ENCODE data around the gene PLP1. TPM values are rescaled to one million over a fixed set of nuclear protein-coding genes. Genes with fewer than 3 reads are reported as not detected.

PLP1 gene
- not detected for total RNA-seq

DNA sequence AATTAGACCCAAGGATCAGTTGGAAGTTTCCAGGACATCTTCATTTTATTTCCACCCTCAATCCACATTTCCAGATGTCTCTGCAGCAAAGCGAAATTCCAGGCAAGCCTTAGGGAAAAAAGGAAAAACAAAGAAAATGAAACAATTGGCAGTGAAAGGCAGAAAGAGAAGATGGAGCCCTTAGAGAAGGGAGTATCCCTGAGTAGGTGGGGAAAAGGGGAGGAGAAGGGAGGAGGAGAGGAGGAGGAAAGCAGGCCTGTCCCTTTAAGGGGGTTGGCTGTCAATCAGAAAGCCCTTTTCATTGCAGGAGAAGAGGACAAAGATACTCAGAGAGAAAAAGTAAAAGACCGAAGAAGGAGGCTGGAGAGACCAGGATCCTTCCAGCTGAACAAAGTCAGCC, at the start of gene PLP1:
Gene PLP1, plus strand, starts transcription at position 295 of the 400 bp plus-strand sequence. CDS start 156 bp downstream, outside the sequence.
- Mint-ChIP-seq H3K27me3 (peaks cover 9% of the 10 kb centered on the region), H3K4me3 (no peak within 1 kb of the TSS), H3K9me3 (no peaks in the 10 kb centered on the region), H3K27ac (no peak within 1 kb of the TSS), H3K36me3 (no peaks in the 10 kb centered on the region), H3K4me1 (no peaks in the 10 kb centered on the region)
- POLR2A ChIA-PET, result no interaction called here
- ATAC-seq (ENCODE audit: low read depth), result no peak
- no peak for DNase-seq

DNA sequence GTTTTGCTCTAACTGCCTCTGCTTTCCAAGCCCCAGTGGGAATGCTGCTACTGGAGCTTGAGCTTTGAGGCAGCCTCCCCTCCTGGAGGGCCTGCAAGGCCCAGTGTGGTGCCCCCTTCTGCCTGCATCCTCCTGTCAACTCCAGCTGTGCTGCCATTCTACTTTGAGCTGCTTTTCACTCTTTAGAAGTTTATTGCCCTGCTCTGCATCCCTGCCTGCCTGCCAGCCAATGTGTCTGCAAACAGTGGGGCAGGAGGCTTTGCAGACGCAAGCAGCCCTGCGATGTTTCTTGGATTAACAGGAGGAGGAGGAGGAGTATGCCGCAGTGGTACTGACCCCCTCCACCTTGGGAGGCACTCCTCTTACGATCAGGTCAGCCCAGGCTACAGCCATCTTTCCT, 49.5 kb upstream of the PLP1 start:
- DNase-seq (no peak), ATAC-seq (ENCODE audit: low read depth) (no peak)
- Mint-ChIP-seq H3K27ac (no peak overlapping the region), H3K36me3 (no peaks in the 10 kb centered on the region), H3K27me3 (peaks cover 4% of the 10 kb centered on the region), H3K9me3 (no peaks in the 10 kb centered on the region), H3K4me3 (no peak overlapping the region), H3K4me1 (peaks cover 4% of the 10 kb centered on the region)
- POLR2A ChIA-PET, result no interaction called here

DNA sequence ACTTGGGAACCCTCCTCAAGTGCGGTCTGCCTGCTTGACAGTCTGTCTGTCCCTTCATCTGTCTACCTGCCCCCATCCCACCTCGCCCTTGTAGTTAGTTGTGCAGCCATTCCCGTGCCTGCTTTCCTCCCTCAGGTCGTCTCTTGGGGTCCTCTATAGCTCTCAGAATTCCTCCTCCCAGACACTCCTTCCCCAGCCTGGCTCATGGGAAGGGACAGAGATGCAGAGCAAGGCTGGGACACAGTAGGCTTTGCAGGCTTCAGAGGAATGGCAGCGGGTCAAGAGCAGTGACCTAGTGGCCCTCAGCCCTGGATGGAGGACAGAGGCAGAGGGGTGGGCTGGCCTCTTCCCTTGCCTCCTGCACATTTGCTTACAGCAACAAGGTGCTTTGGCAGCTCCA, 47.6 kb upstream of the PLP1 start:
- ATAC-seq (ENCODE audit: low read depth) (no peak), DNase-seq (no peak)
- no peak overlapping the region for H3K27ac Mint-ChIP-seq
- peaks cover 4% of the 10 kb centered on the region for H3K4me1 Mint-ChIP-seq
- POLR2A ChIA-PET, result no interaction called here
- H3K9me3 Mint-ChIP-seq, result no peaks in the 10 kb centered on the region
- peaks cover 3% of the 10 kb centered on the region for H3K27me3 Mint-ChIP-seq
- H3K4me3 Mint-ChIP-seq, result no peak overlapping the region
- no peaks in the 10 kb centered on the region for H3K36me3 Mint-ChIP-seq

DNA sequence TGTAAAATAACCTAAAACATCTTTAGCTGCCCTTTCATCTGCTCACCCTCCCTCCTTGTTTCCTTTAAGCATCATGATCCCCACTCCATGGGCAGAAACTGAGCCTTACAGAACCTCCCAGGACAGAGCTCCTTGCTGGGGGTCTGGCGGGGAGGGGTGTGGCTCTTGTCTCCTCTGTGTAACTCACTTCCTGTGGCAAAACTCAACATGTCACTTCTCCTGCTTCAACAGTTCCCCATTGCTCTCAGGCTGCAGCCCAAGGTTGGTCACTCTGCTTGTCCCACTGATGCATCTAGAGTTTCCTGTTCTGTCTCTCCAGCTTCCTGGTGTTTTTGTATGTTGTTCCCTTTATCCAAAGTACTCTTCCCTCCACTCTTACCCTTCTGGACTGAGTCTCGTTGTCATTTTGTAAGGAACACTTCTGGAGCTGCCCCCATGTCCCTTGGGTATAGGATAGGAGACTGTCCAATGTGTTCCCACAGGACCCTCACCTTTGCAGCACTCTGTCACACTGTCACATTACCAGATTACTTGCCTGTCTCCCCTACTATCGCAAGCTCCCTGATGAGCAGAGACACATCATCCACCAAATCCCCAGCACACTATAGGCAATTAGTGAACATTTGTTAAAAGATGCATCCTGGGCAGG, 46.4 kb upstream of the PLP1 start:
- DNase-seq, result no peak
- Mint-ChIP-seq H3K36me3 (no peaks in the 10 kb centered on the region), H3K27ac (no peak overlapping the region), H3K27me3 (peaks cover 3% of the 10 kb centered on the region), H3K4me1 (peaks cover 7% of the 10 kb centered on the region), H3K9me3 (no peaks in the 10 kb centered on the region), H3K4me3 (no peak overlapping the region)
- POLR2A ChIA-PET, result no interaction called here
- no peak for ATAC-seq (ENCODE audit: low read depth)

DNA sequence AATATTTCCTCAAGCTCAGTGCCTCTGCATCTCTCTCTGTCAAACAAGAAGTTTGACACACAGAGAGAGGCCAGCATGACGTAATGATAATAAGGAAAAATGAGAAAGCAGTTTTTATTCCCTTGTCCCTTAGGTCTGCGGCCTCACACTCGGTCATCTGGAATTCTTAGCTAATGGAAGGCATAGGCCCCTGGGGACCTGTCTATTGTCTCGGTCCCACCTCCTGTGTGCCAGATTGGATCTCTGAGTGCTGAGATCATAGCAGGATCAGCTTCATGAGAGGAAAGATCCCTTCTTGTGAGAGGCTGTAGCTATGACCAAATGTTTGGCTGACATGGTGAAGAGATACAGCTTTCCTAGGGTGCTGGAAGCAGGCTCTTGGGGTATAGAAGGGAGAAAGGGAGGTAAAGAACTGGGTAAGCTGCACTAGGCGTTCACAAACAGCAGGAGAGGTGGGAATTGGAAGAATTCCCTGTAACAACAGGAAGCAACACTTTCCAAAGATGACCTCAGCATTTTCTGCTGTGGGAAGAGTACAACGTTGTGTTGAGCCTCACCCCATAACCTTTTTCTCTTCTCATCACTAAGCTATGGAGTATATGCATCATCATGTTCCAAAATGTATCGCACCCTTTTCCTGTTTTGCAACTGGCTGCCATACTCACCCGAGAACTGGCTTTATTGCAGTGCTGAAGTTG, 45.7 kb upstream of the PLP1 start:
- DNase-seq (no peak), ATAC-seq (ENCODE audit: low read depth) (no peak)
- POLR2A ChIA-PET, result no interaction called here
- Mint-ChIP-seq H3K27ac (no peak overlapping the region), H3K9me3 (no peaks in the 10 kb centered on the region), H3K4me1 (peaks cover 7% of the 10 kb centered on the region), H3K4me3 (no peak overlapping the region), H3K36me3 (no peaks in the 10 kb centered on the region), H3K27me3 (peaks cover 3% of the 10 kb centered on the region)

DNA sequence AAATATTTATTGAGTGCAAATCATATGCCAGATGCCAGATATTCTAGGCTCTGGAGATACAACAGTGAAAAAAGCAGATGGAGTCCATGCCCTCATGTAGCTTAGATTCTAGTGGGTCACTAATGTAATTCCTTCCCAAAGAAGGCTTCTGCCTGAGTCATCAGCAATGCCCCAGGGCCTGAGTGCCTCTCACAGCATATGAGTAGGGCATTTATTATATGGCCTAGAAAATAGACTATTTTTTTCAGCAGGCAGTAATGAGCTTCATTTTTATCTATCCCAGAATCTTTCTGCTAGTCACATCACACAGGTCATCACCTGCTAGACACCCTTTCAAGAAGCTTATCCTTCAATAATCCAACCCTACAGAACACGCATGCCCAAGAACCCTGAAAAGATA, 43.6 kb upstream of the PLP1 start:
- Mint-ChIP-seq H3K27ac (no peak overlapping the region), H3K36me3 (no peaks in the 10 kb centered on the region), H3K4me3 (no peak overlapping the region), H3K9me3 (no peaks in the 10 kb centered on the region), H3K4me1 (peaks cover 7% of the 10 kb centered on the region), H3K27me3 (peaks cover 3% of the 10 kb centered on the region)
- POLR2A ChIA-PET, result no interaction called here
- DNase-seq (no peak), ATAC-seq (ENCODE audit: low read depth) (no peak)

GRCh38 chrX:103734125-103734760, 42.4 kb upstream of the PLP1 start:
- no peak for ATAC-seq (ENCODE audit: low read depth)
- H3K27me3 Mint-ChIP-seq, result peaks cover 3% of the 10 kb centered on the region

DNA sequence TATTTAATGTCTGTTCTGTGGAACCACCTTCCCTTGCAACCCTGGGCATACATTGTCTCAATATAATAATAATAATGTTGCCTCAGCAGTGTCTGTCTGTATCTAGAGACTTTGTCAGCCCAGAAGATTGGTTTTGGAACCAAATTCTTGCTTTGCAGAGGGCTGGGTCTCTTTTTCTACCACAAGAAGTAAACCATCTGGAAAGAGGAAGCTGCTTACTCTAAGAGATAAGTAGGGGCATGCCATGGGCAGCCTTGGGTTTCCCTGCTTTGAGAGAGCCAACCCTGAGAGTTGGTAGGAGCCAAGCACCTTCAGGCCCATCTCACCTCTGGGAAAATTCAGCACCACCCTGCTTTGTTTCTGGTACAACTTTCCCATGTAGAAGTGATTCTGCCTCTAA, 38.9 kb upstream of the PLP1 start:
- Mint-ChIP-seq H3K9me3 (no peaks in the 10 kb centered on the region), H3K36me3 (no peaks in the 10 kb centered on the region), H3K4me1 (peaks cover 3% of the 10 kb centered on the region), H3K27ac (no peak overlapping the region), H3K4me3 (no peak overlapping the region), H3K27me3 (no peaks in the 10 kb centered on the region)
- no peak for DNase-seq
- POLR2A ChIA-PET, result no interaction called here
- no peak for ATAC-seq (ENCODE audit: low read depth)

More at GRCh38 chrX:103734125-103734760, 42.4 kb upstream of the PLP1 start:
- DNase-seq, result no peak
- Mint-ChIP-seq H3K4me3 (no peak overlapping the region), H3K4me1 (peaks cover 7% of the 10 kb centered on the region), H3K36me3 (no peaks in the 10 kb centered on the region), H3K27ac (no peak overlapping the region), H3K9me3 (no peaks in the 10 kb centered on the region)
- POLR2A ChIA-PET, result no interaction called here

DNA sequence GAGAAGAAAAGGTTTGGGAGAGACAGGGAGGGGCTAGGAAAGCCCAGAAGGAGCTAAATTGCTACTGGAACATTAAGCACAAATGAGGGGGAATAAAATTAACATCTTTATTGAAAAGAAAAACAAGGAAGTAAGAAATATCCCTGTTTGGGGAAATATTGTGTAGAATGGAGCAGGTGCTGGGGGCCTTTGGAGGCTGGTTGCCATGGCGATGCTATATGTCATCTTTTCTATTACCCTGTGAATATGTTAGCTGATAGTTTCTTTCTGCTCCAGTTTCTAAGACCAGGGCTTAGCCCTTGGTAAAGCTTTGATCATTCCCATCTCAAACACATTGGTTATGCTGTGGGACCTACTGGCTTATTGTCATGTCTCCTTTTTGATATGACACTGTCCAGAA, 37.2 kb upstream of the PLP1 start:
- ATAC-seq (ENCODE audit: low read depth) (no peak), DNase-seq (no peak)
- POLR2A ChIA-PET, result no interaction called here
- peaks cover 1% of the 10 kb centered on the region for H3K4me1 Mint-ChIP-seq
- no peak overlapping the region for H3K27ac Mint-ChIP-seq
- no peak overlapping the region for H3K4me3 Mint-ChIP-seq
- no peaks in the 10 kb centered on the region for H3K27me3 Mint-ChIP-seq
- no peaks in the 10 kb centered on the region for H3K9me3 Mint-ChIP-seq
- H3K36me3 Mint-ChIP-seq, result no peaks in the 10 kb centered on the region

- POLR2A ChIA-PET, result no interaction called here
- Mint-ChIP-seq H3K27ac (no peak overlapping the region), H3K4me3 (no peak overlapping the region), H3K4me1 (no peaks in the 10 kb centered on the region), H3K9me3 (no peaks in the 10 kb centered on the region), H3K27me3 (no peaks in the 10 kb centered on the region), H3K36me3 (no peaks in the 10 kb centered on the region)
- DNase-seq, result no peak
- ATAC-seq (ENCODE audit: low read depth), result no peak
Observed at GRCh38 chrX:103741879-103742278, 34.8 kb upstream of the PLP1 start.

DNA sequence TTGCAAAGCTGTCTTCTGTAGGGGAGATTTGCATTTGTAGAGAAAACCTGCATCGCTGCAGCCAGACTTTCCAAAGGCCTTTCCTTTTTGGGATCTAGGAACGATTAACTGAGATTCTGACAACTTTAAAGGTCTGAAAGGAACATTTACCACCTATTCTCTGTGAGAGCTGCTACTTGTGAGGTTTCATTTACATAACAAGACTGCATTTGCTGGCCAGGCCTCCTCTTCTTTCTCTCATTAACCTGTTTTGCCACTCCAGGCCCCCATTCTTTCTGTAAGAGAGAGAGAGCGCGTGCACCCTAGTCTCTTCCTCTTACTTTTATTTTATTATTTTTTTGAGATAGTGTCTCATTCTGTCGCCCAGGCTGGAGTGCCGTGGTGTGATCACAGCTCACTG, 34.3 kb upstream of the PLP1 start:
- DNase-seq (no peak), ATAC-seq (ENCODE audit: low read depth) (no peak)
- Mint-ChIP-seq H3K4me1 (no peaks in the 10 kb centered on the region), H3K4me3 (no peak overlapping the region), H3K27ac (no peak overlapping the region), H3K36me3 (no peaks in the 10 kb centered on the region), H3K27me3 (no peaks in the 10 kb centered on the region), H3K9me3 (no peaks in the 10 kb centered on the region)
- POLR2A ChIA-PET, result no interaction called here

DNA sequence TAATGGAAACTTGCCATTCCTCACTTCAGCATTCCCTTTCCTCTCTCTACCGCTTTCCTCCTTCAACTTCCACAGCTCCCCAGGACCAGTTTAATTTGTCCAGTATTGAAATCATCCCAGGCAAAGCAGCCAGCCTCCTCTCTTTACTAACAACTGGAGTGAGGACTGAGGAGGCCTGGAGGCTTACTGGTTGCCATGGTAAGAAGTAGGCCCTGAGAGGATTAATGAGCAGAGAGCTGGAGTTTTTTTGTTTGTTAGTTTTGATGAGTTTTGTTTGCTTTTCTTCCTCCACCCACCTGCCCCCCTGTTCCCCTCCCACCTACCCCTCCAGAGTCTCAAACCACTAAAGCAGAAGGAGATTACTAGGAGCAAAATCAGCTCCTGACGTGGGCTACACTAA, 29.5 kb upstream of the PLP1 start:
- no peaks in the 10 kb centered on the region for H3K36me3 Mint-ChIP-seq
- ATAC-seq (ENCODE audit: low read depth) (no peak), DNase-seq (no peak)
- H3K9me3 Mint-ChIP-seq, result no peaks in the 10 kb centered on the region
- no peak overlapping the region for H3K4me3 Mint-ChIP-seq
- no peaks in the 10 kb centered on the region for H3K27me3 Mint-ChIP-seq
- H3K27ac Mint-ChIP-seq, result no peak overlapping the region
- POLR2A ChIA-PET, result no interaction called here
- H3K4me1 Mint-ChIP-seq, result no peaks in the 10 kb centered on the region

DNA sequence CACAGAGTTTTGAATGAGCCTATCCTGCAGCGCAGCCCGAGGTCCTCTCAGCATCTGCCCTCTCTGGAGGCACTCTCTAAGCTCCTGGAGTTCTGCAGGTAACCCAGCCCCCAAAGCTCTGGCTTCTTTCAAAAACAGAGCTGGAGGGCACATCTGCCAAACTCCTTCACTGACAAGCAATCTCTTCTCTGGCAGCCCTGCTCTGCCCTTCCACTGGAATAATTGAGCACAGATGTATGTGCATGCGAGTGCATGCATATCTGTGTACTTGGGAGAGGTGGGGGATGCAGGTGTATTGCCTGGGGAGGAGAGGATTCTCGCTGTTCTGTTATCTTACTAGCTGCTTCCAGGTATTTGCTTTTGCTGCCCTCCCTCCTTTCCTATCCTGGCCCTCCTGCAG, 22.2 kb upstream of the PLP1 start:
- Mint-ChIP-seq H3K4me1 (no peaks in the 10 kb centered on the region), H3K4me3 (no peak overlapping the region), H3K27me3 (no peaks in the 10 kb centered on the region), H3K9me3 (peaks cover 2% of the 10 kb centered on the region), H3K36me3 (no peaks in the 10 kb centered on the region), H3K27ac (no peak overlapping the region)
- POLR2A ChIA-PET, result no interaction called here
- ATAC-seq (ENCODE audit: low read depth) (no peak), DNase-seq (no peak)

DNA sequence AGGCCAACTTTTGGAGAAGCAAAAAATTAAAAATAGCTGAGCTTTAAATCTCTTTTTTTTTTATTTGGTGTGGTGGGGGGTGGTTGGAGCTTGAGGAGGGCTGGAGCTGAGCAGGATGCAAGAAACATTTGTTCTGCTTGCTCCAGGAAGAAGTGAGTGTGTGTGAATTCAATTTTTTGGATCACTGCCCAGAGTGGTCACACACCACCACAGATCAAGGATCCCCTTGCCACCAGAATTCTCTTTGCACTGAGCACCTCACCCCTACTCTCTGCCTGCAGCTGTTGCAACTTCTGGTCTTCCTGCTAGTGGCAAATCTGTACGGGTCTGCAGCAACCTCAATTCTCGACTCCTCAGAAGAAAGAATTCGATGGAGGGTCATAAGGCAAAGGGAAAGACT, 19.9 kb upstream of the PLP1 start:
- no peak overlapping the region for H3K4me3 Mint-ChIP-seq
- ATAC-seq (ENCODE audit: low read depth), result no peak

More for the DNA sequence above, 19.9 kb upstream of the PLP1 start:
- no peaks in the 10 kb centered on the region for H3K27me3 Mint-ChIP-seq
- POLR2A ChIA-PET, result no interaction called here
- H3K9me3 Mint-ChIP-seq, result peaks cover 2% of the 10 kb centered on the region
- no peak overlapping the region for H3K27ac Mint-ChIP-seq
- no peaks in the 10 kb centered on the region for H3K36me3 Mint-ChIP-seq
- DNase-seq, result no peak
- no peaks in the 10 kb centered on the region for H3K4me1 Mint-ChIP-seq

Measured in activated naive CD8-positive, alpha-beta T cell treated with anti-CD3 and anti-CD28 coated beads, Interleukin-2, amount 10 ng/mL, durations not matched to agents 7 days and 5 days (primary cell).